ENCODE results near the gene GALNT5. TPM values are rescaled to one million over a fixed set of nuclear protein-coding genes. Genes with fewer than 3 reads are reported as not detected.

Gene GALNT5
- total RNA-seq, 1 experiment from 2014 or later = 6.8 TPM

- Mint-ChIP-seq H3K27ac (ENCODE audit: unreplicated experiment) (no peak overlapping the region), H3K9me3 (ENCODE audit: unreplicated experiment) (no peaks in the 10 kb centered on the region), H3K4me1 (ENCODE audit: low read depth, unreplicated experiment) (peaks cover 33% of the 10 kb centered on the region), H3K4me3 (ENCODE audit: unreplicated experiment) (no peak overlapping the region), H3K27me3 (ENCODE audit: insufficient read depth, unreplicated experiment) (no peaks in the 10 kb centered on the region), H3K36me3 (ENCODE audit: insufficient read depth, unreplicated experiment) (peaks cover 6% of the 10 kb centered on the region)
- no peaks in the 10 kb centered on the region for H3K36me3 ChIP-seq (ENCODE audit: control insufficient read depth, insufficient read depth, low read length)
- POLR2A ChIA-PET = no interaction called here
- CTCF ChIA-PET = no interaction called here
- no peak overlapping the region for H3K4me3 ChIP-seq (ENCODE audit: low read depth, low read length)
- no peaks in the 10 kb centered on the region for H3K9me3 ChIP-seq
- peaks cover 40% of the 10 kb centered on the region for H3K4me1 ChIP-seq
- no peaks in the 10 kb centered on the region for H3K27me3 ChIP-seq (replicated peaks; ENCODE audit: control insufficient read depth, insufficient read depth, low read length)
- TF ChIP-seq CTCF (IDR thresholded peaks at IDR 0.05; ENCODE audit: insufficient read depth in 1 of 2, low read depth in 1 of 2, low read length in 1 of 2, severe bottlenecking in 1 of 2, unreplicated experiment in 1 of 2) = no peak
- intact Hi-C loops (cut with micrococcal nuclease; ENCODE audit: unreplicated experiment) = no loop called here
- no peak for DNase-seq
- no TSS peak for BruUV-seq (replicated peaks)
These were observed 6.6 kb downstream of the GALNT5 start for GRCh38 chr2:157264099-157264498.

- Histone ChIP-seq H3K36me3 (ENCODE audit: control insufficient read depth, insufficient read depth, low read length) (no peaks in the 10 kb centered on the region), H3K4me1 (peaks cover 23% of the 10 kb centered on the region), H3K9me3 (no peaks in the 10 kb centered on the region), H3K4me3 (ENCODE audit: low read depth, low read length) (no peak overlapping the region), H3K27me3 (replicated peaks; ENCODE audit: control insufficient read depth, insufficient read depth, low read length) (no peaks in the 10 kb centered on the region)
- intact Hi-C loops (cut with micrococcal nuclease; ENCODE audit: unreplicated experiment) = no loop called here
- TF ChIP-seq CTCF (IDR thresholded peaks at IDR 0.05; ENCODE audit: insufficient read depth in 1 of 2, low read depth in 1 of 2, low read length in 1 of 2, severe bottlenecking in 1 of 2, unreplicated experiment in 1 of 2) = no peak
- Mint-ChIP-seq H3K4me3 (ENCODE audit: unreplicated experiment) (no peak overlapping the region), H3K27me3 (ENCODE audit: insufficient read depth, unreplicated experiment) (no peaks in the 10 kb centered on the region), H3K4me1 (ENCODE audit: low read depth, unreplicated experiment) (peaks cover 25% of the 10 kb centered on the region), H3K27ac (ENCODE audit: unreplicated experiment) (no peak overlapping the region), H3K9me3 (ENCODE audit: unreplicated experiment) (no peaks in the 10 kb centered on the region), H3K36me3 (ENCODE audit: insufficient read depth, unreplicated experiment) (peaks cover 6% of the 10 kb centered on the region)
- BruUV-seq (replicated peaks) = no TSS peak
- POLR2A ChIA-PET = no interaction called here
- no peak for DNase-seq
- CTCF ChIA-PET = no interaction called here
These were observed 8.3 kb downstream of the GALNT5 start for GRCh38 chr2:157265825-157266224.

GRCh38 chr2:157267476-157267875, 10.0 kb downstream of the GALNT5 start:
- H3K9me3 Mint-ChIP-seq (ENCODE audit: unreplicated experiment) = no peaks in the 10 kb centered on the region
- CTCF ChIA-PET = no interaction called here
- no peaks in the 10 kb centered on the region for H3K36me3 Mint-ChIP-seq (ENCODE audit: insufficient read depth, unreplicated experiment)
- H3K9me3 ChIP-seq = no peaks in the 10 kb centered on the region
- DNase-seq = no peak
- H3K27me3 ChIP-seq (replicated peaks; ENCODE audit: control insufficient read depth, insufficient read depth, low read length) = no peaks in the 10 kb centered on the region
- POLR2A ChIA-PET = no interaction called here
- intact Hi-C loops (cut with micrococcal nuclease; ENCODE audit: unreplicated experiment) = no loop called here
- no peak for TF ChIP-seq CTCF (IDR thresholded peaks at IDR 0.05; ENCODE audit: insufficient read depth in 1 of 2, low read depth in 1 of 2, low read length in 1 of 2, severe bottlenecking in 1 of 2, unreplicated experiment in 1 of 2)
- no peaks in the 10 kb centered on the region for H3K36me3 ChIP-seq (ENCODE audit: control insufficient read depth, insufficient read depth, low read length)
- peaks cover 9% of the 10 kb centered on the region for H3K4me1 ChIP-seq
- H3K4me3 ChIP-seq (ENCODE audit: low read depth, low read length) = no peak overlapping the region
- peaks cover 14% of the 10 kb centered on the region for H3K4me1 Mint-ChIP-seq (ENCODE audit: low read depth, unreplicated experiment)
- no peak overlapping the region for H3K4me3 Mint-ChIP-seq (ENCODE audit: unreplicated experiment)
- BruUV-seq (replicated peaks) = no TSS peak
- H3K27ac Mint-ChIP-seq (ENCODE audit: unreplicated experiment) = no peak overlapping the region
- H3K27me3 Mint-ChIP-seq (ENCODE audit: insufficient read depth, unreplicated experiment) = no peaks in the 10 kb centered on the region

Data from Caco-2 (cell line).